ENCODE results near the gene C6orf47. TPM values are rescaled to one million over a fixed set of nuclear protein-coding genes. Genes with fewer than 3 reads are reported as not detected.

Gene C6orf47
- total RNA-seq, 1 donor from 2014 or later, result 19.3 TPM

DNA sequence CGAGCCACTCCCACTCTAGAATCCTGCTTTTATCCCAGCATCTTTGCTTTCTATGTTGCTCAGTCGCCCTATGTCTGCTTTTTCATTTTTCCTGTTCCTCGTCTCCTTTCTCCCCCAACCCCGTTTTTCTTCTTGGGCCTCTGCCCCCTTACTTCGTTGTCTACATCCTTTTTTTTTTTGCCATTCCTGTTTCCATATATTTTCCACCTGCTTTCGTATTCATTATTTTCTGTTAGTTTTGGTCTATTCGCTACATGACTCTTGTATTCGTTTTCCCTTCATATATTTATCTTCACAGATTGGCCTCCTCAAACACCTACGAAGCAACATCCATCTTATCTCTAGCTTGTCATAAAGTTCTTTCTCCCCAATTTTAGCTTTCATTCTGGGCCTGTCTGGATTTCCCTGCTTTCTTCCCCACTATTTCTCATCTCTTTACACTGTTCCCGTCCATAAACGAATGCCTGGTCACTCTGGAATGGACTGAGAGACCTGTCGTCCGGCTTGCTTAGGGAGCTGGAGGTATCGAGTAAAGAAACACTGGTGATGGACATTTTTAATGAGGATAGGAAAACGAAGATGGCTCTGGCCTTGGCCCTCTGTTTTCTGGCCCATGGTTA lies 39.1 kb downstream of the C6orf47 start:
- H3K36me3 Mint-ChIP-seq (ENCODE audit: low read depth), result peaks cover 58% of the 10 kb centered on the region
- intact Hi-C loops (cut with micrococcal nuclease), result loop anchor here (2.0 kb wide), 1 partner anchor 117 kb away; no protein-coding TSS in a partner anchor
- no peaks in the 10 kb centered on the region for H3K27me3 Mint-ChIP-seq (ENCODE audit: low read depth)
- no peak for DNase-seq (ENCODE audit: low spot score)
- H3K9me3 Mint-ChIP-seq, result no peaks in the 10 kb centered on the region
- H3K4me1 Mint-ChIP-seq (ENCODE audit: low read depth), result peaks cover 25% of the 10 kb centered on the region
- peak overlapping the region; percentile 94 for H3K4me3 Mint-ChIP-seq (ENCODE audit: low read depth)
- peak overlapping the region; percentile 93 for H3K27ac Mint-ChIP-seq

DNA sequence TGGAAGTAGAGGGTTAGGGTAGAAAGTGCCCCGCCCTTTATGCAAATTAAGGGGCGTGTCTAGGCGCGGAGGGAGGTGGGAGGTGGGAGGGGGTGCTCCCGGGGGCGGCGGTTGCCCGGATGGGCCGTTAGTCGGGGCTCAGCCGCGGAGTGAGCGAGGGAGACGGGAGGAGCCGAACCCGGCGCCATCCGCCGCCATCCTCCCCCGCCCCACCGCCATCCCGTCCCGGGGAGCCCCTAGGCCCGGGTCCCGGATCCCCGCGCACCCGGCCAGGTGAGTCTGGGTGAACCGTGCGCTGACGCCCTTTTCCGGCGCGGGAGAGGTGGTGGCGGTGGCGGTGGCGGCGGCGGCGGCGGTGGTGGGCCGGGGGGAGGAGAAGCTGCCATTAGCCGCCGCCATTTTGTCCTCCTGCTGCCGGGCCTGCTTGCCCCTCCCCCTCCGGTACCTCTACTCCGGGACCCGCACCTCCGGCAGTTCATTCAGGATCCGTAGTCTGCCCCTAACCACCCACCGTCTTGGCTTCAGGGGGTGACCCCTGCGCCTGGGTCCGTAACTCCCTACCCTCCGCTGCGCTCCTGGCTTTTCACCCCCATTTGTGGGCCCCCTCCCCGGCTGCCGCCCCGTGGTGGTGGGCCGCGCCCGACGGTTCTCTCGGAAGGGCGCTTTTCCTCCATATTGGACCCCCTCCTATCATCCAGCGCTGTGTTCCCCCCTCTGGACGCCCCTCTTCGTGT lies 39.8 kb downstream of the C6orf47 start, which contains the start of gene PRRC2A:
TSS of gene PRRC2A (plus strand) at position 130 of the 734 bp plus-strand sequence. CDS start 2,075 bp downstream, outside the sequence.
- Mint-ChIP-seq H3K9me3 (no peaks in the 10 kb centered on the region), H3K27ac (peak within 1 kb of the TSS; percentile 94), H3K27me3 (ENCODE audit: low read depth) (no peaks in the 10 kb centered on the region), H3K4me1 (ENCODE audit: low read depth) (peaks cover 32% of the 10 kb centered on the region), H3K36me3 (ENCODE audit: low read depth) (peaks cover 51% of the 10 kb centered on the region), H3K4me3 (ENCODE audit: low read depth) (peak within 1 kb of the TSS; percentile 94)
- intact Hi-C loops (cut with micrococcal nuclease), result loop anchor here (1.0 to 2.0 kb wide), 6 partner anchors 32 to 243 kb away; partner anchors contain the start of genes BAG6, DDX39B and NFKBIL1
- no peak for DNase-seq (ENCODE audit: low spot score)

DNA sequence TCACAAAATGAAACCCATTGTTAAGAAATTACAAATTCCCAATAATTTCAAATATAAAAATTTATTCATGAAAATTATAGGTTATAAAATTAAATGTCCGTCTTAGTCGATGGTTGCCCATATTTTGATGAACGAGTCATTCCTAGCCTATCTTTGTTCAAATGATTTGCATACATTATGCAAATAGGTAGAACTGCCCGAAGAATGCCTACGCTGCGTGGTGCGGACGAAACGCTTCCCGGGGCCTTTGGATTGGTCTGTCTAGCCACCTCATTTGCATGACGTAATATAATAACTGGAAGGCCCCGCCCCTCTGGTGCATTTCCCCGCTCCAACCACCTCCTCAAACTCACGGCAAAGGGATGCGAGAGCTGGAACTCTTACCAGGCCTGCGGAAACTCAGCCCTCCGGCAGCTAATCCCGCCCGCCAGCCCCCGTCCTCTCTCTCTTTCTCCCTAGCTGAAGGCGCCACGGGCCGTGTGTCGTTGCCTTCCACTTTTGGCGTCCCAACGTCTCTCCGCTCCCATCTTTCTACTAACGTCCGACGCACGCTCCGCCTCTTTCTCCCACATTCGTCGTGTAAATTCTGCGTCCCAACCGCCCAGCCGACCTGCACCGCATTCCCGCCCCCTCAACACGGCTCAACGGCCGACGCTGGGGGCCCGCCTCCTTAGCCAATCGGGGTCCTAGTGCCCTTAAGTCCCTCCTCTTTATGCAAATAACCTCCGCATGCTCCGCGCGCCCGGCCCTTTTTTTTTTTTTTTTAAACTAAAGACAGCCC lies 40.6 kb downstream of the C6orf47 start:
- Mint-ChIP-seq H3K4me3 (ENCODE audit: low read depth) (peak overlapping the region; percentile 81), H3K27me3 (ENCODE audit: low read depth) (no peaks in the 10 kb centered on the region), H3K4me1 (ENCODE audit: low read depth) (peaks cover 39% of the 10 kb centered on the region), H3K27ac (peak overlapping the region; percentile 94), H3K36me3 (ENCODE audit: low read depth) (peaks cover 44% of the 10 kb centered on the region), H3K9me3 (no peaks in the 10 kb centered on the region)
- DNase-seq (ENCODE audit: low spot score), result peak; percentile 98
- intact Hi-C loops (cut with micrococcal nuclease), result loop anchor here (1.0 to 2.0 kb wide), 6 partner anchors 32 to 243 kb away; partner anchors contain the start of genes BAG6, DDX39B and NFKBIL1

DNA sequence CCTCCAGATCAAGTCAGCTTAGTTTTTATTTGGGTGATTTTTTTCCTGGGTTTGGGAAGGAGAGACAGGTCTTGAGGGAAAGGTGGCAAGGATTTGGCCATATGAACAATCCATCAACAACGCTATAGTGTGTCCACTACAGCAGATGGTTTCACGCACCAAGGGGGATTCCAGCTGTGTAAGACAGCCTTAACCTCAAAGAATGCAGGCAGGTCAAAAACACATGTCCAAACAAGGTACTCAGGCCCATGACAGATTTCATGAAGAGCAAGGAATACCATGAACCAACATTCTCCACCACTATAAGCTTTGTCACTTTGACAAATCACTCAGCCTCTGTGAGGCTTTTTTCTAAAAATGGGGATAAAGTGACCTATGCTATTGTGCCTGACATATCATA lies 43.6 kb downstream of the C6orf47 start:
- no peaks in the 10 kb centered on the region for H3K9me3 Mint-ChIP-seq
- H3K36me3 Mint-ChIP-seq (ENCODE audit: low read depth), result peaks cover 17% of the 10 kb centered on the region
- intact Hi-C loops (cut with micrococcal nuclease), result no loop called here
- H3K4me1 Mint-ChIP-seq (ENCODE audit: low read depth), result peaks cover 32% of the 10 kb centered on the region
- no peaks in the 10 kb centered on the region for H3K27me3 Mint-ChIP-seq (ENCODE audit: low read depth)
- no peak for DNase-seq (ENCODE audit: low spot score)
- no peak overlapping the region for H3K27ac Mint-ChIP-seq
- H3K4me3 Mint-ChIP-seq (ENCODE audit: low read depth), result peak overlapping the region; percentile 77

DNA sequence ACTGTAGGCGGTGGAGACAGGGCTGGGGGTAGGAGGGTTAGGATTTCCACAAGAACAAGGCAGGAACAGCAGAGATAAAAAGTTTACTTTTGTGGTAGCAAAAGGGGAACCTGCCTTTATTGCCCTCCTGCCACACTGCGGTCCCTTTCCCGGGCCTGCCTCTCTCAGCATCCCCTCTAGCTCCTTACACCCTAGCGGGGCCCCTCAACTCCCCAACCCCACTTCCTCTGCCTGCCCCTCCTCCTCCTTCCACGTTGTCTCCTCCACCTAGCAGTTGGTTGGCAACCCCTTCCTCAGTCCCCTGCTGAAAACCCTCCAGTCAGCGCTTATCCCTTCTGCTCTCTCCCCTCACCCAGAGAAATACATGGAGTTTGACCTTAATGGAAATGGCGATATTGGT lies 44.8 kb downstream of the C6orf47 start:
- intact Hi-C loops (cut with micrococcal nuclease), result no loop called here
- peak; percentile 34 for DNase-seq (ENCODE audit: low spot score)
- H3K27ac Mint-ChIP-seq, result peak overlapping the region; percentile 85
- peak overlapping the region; percentile 77 for H3K4me3 Mint-ChIP-seq (ENCODE audit: low read depth)
- peaks cover 26% of the 10 kb centered on the region for H3K4me1 Mint-ChIP-seq (ENCODE audit: low read depth)
- H3K27me3 Mint-ChIP-seq (ENCODE audit: low read depth), result peaks cover 1% of the 10 kb centered on the region
- peaks cover 7% of the 10 kb centered on the region for H3K36me3 Mint-ChIP-seq (ENCODE audit: low read depth)
- no peaks in the 10 kb centered on the region for H3K9me3 Mint-ChIP-seq

DNA sequence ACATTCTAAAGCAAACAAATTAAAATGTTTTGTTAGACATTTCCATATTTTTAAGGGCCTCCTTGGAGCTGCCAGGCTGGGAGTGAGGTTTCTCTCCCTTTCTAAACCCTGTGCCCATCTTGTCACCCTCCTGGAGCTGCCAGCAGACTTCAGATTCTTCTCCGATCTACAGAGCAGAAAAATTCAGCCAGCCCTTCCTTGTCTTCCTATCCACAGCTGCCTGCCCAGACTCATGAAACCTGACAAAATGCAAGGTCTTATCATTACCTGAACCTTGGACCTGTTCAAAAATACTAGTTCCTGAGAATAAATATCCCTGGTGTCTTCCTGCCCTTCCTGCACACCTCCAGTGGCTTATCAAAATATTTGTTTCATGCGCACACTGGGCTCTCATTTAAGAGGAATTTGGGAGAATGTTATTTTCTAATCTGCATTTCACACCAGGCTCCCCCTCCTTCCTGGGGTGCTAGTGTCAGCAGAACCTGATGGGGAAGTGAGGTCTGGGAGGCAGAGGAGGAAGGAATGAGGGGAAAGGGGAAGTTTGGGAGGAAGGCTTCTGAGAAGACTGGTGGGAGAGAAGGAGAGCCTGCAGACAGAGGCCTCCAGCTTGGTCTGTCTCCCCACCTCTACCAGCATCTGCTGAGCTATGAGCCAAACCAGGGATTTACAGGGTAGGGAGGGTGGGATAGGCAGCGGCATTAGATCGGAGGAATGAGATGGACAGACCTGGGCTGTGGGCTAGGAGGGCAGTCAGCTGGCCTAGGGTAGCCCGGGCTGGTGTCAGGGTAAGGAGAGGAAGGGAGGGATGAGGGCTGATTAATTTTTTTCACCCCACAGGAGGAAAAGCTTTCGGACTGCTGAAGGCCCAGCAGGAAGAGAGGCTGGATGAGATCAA lies 45.6 kb downstream of the C6orf47 start, which contains the start of gene AIF1:
TSS of gene AIF1 (plus strand) at position 551 of the 895 bp plus-strand sequence. CDS start at position 647, 96 bp downstream.
- intact Hi-C loops (cut with micrococcal nuclease), result no loop called here
- Mint-ChIP-seq H3K4me1 (ENCODE audit: low read depth) (peaks cover 26% of the 10 kb centered on the region), H3K9me3 (no peaks in the 10 kb centered on the region), H3K27me3 (ENCODE audit: low read depth) (peaks cover 1% of the 10 kb centered on the region), H3K36me3 (ENCODE audit: low read depth) (peaks cover 7% of the 10 kb centered on the region), H3K4me3 (ENCODE audit: low read depth) (peak within 1 kb of the TSS; percentile 77), H3K27ac (peak within 1 kb of the TSS; percentile 85)
- no peak for DNase-seq (ENCODE audit: low spot score)

DNA sequence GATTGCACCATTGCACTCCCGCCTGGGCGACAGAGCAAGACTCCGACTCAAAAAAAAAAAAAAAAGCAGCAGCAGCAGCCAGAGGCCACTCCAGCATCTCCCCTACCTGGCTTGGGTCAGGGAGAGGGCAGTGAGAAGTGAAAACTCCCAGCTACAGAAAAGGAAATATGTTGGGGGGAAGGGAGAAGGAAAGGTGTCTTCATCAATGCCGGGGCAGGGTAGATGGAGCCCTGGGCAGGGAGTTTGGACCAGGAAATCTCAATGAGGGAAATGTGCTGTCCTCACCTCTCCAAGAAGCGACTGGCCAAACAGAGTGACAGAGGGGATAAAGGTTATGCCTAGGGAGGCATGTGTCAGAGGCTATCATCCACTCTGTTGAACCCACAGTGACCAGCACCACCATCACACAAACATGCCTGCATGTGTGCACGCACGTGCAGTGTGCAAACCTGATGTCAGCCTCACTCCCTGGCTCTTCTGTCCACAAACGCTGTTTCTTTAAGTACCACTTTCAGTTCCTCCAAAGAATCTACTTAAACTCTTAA lies 46.4 kb downstream of the C6orf47 start:
- Mint-ChIP-seq H3K27ac (no peak overlapping the region), H3K4me1 (ENCODE audit: low read depth) (peaks cover 24% of the 10 kb centered on the region), H3K36me3 (ENCODE audit: low read depth) (peaks cover 7% of the 10 kb centered on the region), H3K27me3 (ENCODE audit: low read depth) (peaks cover 1% of the 10 kb centered on the region), H3K9me3 (no peaks in the 10 kb centered on the region), H3K4me3 (ENCODE audit: low read depth) (no peak overlapping the region)
- DNase-seq (ENCODE audit: low spot score), result no peak
- intact Hi-C loops (cut with micrococcal nuclease), result no loop called here

DNA sequence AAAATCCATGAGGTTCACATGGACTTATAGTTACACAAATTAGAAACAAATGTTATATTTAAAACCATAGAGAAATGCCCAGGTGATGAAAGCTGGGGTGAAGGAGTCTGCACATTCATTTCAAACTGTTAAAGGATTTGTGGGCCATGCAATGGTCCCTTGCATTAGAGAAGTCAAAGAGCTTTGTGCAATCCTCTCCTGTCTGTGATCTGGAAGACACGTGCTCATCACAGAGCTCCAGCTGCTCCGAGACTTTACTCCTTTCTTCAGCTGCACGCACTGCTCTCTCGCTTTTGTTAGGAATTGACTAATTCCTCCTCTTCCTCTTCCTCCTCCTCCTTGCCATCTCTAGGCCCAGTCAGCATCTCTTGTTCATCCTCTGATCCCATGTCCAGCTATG lies 49.6 kb downstream of the C6orf47 start:
- Mint-ChIP-seq H3K4me1 (ENCODE audit: low read depth) (peaks cover 24% of the 10 kb centered on the region), H3K27me3 (ENCODE audit: low read depth) (peaks cover 1% of the 10 kb centered on the region), H3K27ac (no peak overlapping the region), H3K4me3 (ENCODE audit: low read depth) (no peak overlapping the region), H3K9me3 (no peaks in the 10 kb centered on the region), H3K36me3 (ENCODE audit: low read depth) (no peaks in the 10 kb centered on the region)
- intact Hi-C loops (cut with micrococcal nuclease), result no loop called here
- DNase-seq (ENCODE audit: low spot score), result no peak

DNA sequence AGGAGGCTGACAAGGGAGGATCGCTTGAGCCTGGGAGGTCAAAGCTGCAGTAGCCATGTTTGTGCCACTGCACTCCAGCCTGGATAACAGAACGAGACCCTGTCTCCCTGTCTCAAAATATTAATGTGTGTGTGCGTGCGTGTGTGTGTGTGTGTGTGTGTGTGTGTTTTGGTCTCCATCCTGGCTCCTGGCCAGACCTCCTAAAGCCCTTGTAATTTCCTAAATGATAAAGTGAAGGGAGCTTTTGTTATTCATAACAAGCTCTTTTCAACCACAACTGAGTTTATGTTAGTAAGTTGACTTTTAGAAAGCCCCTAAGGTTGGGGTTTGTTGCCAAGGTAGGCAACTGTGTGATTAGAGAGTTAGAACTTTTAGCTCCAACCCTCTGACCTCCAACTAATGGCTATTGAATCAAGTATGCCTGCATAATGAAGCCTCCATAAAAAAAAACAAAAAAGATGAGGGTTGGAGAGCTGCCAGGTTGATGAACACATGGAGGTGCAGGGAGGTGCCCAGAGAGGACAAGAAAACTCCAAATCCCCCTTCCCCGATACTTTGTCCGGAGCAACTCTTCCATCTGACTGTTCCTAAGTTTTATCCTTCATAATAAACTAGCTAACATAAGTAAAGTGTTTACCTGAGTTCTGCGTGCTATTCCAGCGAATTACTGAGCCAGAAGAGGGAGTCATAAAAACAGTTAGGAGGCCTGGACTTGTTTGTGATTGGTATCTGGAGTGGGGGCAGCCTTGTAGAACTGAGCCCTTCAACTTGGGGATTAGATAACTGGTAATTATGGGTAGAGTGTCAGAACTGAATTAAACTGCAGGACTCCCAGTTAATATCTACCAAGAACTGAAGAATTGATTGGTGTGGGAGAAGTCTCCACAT lies 50.8 kb downstream of the C6orf47 start:
- intact Hi-C loops (cut with micrococcal nuclease), result no loop called here
- Mint-ChIP-seq H3K4me3 (ENCODE audit: low read depth) (no peak overlapping the region), H3K4me1 (ENCODE audit: low read depth) (peaks cover 13% of the 10 kb centered on the region), H3K27ac (no peak overlapping the region), H3K36me3 (ENCODE audit: low read depth) (no peaks in the 10 kb centered on the region), H3K9me3 (no peaks in the 10 kb centered on the region), H3K27me3 (ENCODE audit: low read depth) (peaks cover 1% of the 10 kb centered on the region)
- no peak for DNase-seq (ENCODE audit: low spot score)

Measured in activated T-helper 2 cell treated with anti-CD3 and anti-CD28 coated beads, Interferon-gamma antibody, Interleukin-2, Interleukin-4, amounts not matched to agents 10 μg/mL and 5 μg/mL and 100 μg/mL, durations not matched to agents 14 hours and 24 hours and 36 hours (primary cell).